ENCODE data around the gene TRMT61A.

The TRMT61A gene

DNA sequence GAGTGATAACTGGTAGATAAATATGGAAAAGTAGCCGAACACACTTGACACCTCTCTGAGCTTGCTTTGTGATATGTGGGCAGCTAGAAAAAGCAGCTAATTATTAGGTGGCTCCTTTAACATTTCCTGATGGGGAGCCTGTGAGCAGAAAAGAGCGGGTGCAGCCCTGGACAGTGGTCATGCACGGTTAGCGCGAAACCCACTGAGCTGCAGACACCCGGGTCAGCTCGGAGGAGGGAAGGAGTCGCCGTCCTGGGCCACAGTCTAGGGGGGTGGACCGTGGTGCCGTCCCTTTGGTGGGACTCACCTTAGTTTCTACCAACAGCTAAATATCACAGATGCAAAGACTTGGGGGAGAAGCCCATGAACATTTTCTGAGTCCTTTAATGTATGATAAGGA lies 40.4 kb downstream of the TRMT61A start:
- DNase-seq, result no peak

DNA sequence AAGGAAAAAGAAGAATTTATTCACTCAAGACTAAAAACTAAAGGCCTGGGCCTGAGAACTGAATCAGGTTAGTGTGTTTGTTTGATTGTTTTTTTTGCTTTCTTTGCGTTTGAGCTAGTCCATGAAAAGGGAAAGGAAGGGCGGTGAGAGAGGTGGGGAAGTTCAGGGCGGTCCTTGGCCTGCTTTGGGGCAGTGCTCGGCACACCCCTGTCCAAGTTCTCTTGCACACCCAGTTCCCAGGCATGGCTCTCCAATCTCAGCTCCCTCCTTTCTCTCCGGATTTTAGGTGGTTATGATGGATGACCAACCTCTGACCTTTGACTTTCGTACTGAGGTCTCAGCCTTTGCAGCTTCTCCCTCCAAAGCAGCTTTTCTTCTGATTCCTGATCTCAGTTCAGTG lies 45.1 kb downstream of the TRMT61A start:
- no peak for DNase-seq

DNA sequence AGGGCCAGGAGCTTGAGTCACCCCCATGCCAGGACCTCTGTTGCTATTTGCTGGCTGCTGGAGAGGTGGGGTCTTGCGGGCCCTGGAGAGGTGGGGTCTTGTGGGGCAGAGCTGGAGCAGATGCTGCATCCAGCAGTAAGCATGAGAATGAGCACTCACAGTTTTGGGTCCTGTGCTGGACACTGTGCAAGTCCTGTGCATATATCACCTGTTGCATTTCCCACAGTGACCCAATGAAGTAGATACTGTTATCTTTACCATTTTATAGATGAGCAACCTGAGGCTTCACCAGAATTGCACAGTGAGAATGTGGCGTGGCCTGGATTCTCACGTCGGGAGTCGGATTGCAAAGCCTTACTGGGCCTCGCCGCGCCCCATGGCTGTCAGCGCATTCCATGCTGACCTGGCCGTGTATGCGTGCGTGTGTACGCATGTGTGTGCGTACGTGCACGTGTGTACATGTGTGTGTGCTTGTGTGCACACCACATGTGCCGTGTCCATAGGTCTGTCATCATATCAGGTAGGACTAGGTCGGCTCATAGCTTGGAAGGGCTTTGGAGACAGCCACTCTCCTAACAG lies 45.8 kb downstream of the TRMT61A start:
- DNase-seq, result no peak

DNA sequence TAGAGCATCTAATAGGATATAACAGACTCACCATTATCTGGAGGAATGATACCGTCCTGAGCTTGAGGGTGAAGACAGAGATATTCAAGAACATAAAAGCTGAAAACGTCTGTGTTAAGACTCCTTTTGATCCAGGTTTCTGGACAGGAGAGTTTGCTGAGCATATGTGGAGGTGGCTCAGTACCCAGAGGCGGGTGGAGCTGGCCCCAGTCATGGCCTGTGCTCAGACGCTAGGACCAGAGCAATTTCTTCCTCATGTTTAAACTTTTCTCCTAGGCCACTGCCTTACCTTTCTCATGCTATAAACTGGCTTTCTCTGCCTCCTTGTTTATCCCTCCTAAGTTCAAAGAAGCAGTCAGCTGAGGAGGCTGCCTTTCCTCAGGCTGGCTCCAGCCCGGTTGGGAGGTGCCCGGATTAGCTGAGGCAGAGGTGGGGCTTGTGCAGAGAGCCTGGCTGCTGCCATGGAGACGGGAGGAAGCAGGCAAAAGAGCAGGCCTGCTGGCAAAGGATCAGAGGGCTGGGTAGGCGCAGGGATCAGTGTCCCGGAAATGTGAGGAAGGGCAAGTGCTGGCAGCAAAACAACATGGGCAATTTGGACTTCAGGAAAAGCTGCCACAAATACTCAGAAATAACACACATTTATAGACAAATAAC lies 47.5 kb downstream of the TRMT61A start:
- DNase-seq, result no peak

DNA sequence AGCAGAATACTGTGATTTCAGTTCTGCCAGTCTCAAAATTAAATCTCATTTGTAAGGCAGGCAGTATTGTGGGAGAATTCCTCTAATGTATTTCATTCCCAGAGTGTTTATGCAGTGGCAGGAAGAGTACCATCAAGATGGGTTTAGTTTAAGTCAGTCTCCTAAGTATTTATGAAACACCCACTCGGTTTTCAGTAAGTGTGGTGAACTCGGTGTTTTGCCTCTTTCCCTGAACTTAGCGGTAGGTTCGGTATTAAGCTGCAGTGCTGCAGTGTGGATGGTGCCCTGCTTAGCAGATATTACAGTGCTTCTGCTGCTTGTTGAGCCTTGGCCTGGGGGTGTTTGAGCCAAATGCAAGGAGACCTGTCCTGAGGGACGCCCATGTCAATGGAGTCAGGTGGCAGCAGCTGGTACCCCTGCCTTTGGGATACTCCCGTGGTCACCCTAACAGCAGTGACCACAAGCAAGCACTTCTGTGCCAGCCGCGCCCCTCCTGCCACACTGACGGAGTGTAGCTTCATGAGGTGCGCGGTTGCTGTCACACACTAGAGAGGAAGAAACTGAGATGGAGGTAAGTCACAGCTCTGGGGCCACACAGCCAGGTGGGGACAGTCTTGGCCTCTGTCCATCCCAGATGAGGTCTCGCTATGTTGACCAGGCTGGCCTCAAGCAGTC lies 49.5 kb downstream of the TRMT61A start:
- no peak for DNase-seq

DNA sequence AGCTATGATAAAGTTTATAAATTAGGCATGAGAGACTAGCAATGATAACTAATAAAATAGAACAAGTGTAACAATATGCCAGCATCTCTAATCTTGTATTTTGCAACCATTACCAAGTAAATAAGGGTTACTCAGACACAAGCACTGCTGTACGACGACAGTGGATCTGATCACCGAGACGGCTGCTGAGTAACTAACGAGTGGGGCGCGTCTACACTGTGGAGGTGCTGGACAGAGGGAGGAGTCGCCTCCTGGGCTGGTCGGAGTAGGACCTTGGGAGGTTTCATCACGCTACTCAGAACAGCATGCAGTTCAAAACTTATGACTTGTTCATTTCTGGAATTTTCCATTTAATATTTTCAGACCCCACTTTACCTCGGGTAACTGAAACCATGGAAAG lies 52.2 kb downstream of the TRMT61A start:
- no peak for DNase-seq

DNA sequence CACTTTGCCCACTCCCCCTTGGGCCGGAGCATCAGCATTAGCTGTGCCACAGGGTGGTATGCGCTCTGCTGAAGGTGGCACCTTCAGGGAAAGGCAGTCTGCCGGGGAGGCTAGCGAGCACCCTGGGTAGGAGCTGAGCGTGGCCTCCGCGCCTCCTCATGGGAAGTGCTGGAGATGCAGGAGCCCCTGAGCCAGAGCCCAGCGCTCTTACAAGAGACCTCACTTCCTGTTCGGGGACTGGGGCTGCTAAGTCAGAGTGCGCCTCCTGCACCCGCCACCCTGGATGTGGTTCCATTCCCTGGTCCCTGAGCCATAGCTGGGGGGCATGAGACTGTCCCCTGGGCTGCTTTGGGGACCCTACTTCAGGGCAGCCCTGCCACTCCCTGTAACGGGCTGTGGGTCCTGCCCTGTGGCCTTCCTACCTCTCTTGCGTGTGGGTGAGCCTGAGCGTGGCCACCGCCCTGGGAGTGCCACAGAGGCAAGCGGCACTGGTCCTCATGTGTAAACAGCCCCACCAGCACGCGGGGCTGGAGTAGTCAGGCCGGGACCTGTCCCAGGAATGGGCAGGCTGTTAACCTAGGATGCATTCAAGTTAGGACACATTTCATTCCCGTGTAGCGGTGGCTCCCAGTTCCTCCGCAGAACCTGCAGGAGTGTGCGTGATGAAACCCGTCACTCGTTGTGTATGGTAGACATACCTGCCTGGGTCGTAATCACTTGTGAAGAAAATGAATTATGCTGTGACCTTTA lies 53.1 kb downstream of the TRMT61A start:
- no peak for DNase-seq

DNA sequence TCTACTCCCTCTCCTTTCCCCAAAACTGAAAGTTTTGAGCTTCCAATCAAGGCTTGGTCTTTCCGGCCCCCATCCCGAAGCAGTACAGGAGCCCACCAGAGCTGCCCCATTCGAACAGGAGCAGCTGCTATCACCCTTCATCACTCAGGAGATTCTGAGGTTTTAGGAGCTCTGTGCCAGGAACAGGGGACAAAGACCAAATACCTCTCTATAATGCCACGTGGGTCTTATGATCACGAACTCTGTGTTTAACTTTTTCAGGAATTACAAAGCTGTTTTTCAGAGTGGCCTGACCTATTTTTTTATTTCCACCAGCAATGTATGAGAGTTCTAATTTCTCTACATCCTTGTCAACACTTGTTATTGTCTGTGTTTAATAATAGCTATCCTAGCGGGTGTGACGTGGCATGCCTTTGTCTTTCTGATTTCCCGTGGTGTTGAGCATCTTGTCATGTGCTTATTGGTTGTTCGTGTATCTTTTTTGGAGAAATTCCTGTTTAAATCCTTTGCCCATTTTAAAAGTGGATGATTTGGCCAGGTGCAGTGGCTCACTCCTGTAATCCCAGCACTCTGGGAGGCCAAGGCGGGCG lies 55.4 kb downstream of the TRMT61A start:
- no peak for DNase-seq
